Neural cell (in vitro differentiated cells): ENCODE results near the gene RNU6-9. TPM values are rescaled to one million over a fixed set of nuclear protein-coding genes. Genes with fewer than 3 reads are reported as not detected.

Source experiments
- H2AFZ ChIP-seq: fragments of 200-600, 300-800 bp; sonication (generic), shearing (Covaris generic); 2 replicates; pipeline ENCODE4 v1.6.0; 2014; ENCODE audit warnings: low read depth, mild to moderate bottlenecking, antibody characterized with exemption, low read length, moderate library complexity
- H3F3A ChIP-seq: fragments of 200-600 bp; shearing (Covaris generic); 2 replicates; pipeline ENCODE4 v1.6.1; 2016; ENCODE audit warnings: mild to moderate bottlenecking, moderate library complexity, mixed read lengths, antibody characterized with exemption, low read length; ENCODE audit not compliant: insufficient read depth, poor library complexity, severe bottlenecking
- H3K27ac ChIP-seq: fragments of 200-600, 300-800 bp; sonication (generic), shearing (Covaris generic); 2 replicates; pipeline ENCODE4 v1.5.1; 2014; ENCODE audit warnings: mild to moderate bottlenecking, low read length, moderate library complexity
- H3K27me3 ChIP-seq: fragments of 300-800, 200-600 bp; sonication (generic), shearing (Covaris generic); 2 replicates; pipeline ENCODE4 v1.6.0; 2014; ENCODE audit warnings: mild to moderate bottlenecking, low read depth, low read length, moderate library complexity; ENCODE audit not compliant: insufficient read depth
- H3K36me3 ChIP-seq: fragments of 300-800, 200-600 bp; sonication (generic), shearing (Covaris generic); 2 replicates; pipeline ENCODE4 v1.5.1; 2014; ENCODE audit warnings: mild to moderate bottlenecking, antibody characterized with exemption, low read length, moderate library complexity; ENCODE audit not compliant: insufficient read depth
- H3K4me2 ChIP-seq: fragments of 300-800, 200-600 bp; sonication (generic), shearing (Covaris generic); 2 replicates; pipeline ENCODE4 v1.6.0; 2014; ENCODE audit warnings: mild to moderate bottlenecking, low read length
- H3K4me3 ChIP-seq: fragments of 300-800, 200-600 bp; sonication (generic), shearing (Covaris generic); 2 replicates; pipeline ENCODE4 v1.5.1; 2014; ENCODE audit warnings: mild to moderate bottlenecking, low read length, moderate library complexity
- H3K79me2 ChIP-seq: fragments of 200-600 bp; shearing (Covaris generic); replicated peaks from 2 replicates; pipeline ENCODE4 v1.6.0; 2014; ENCODE audit warnings: mild to moderate bottlenecking, low read length, moderate library complexity; ENCODE audit not compliant: insufficient read depth
- H3K9ac ChIP-seq: fragments of 300-800, 200-600 bp; sonication (generic), shearing (Covaris generic); 2 replicates; pipeline ENCODE4 v1.6.1; 2016; ENCODE audit warnings: mild to moderate bottlenecking, low read length, mixed read lengths
- H3K9me2 ChIP-seq: fragments of 200-600 bp; shearing (Covaris generic); 2 replicates; pipeline ENCODE4 v1.6.1; 2016; ENCODE audit warnings: mild to moderate bottlenecking, low read length, mixed read lengths; ENCODE audit not compliant: insufficient read depth
- H3K9me3 ChIP-seq: fragments of 200-600, 300-800 bp; sonication (generic), shearing (Covaris generic); 2 replicates; pipeline ENCODE4 v1.6.1; 2016; ENCODE audit warnings: mild to moderate bottlenecking, mixed run types, low read length, moderate library complexity, mixed read lengths
- H4K20me1 ChIP-seq: fragments of 200-600 bp; shearing (Covaris generic); 2 replicates; pipeline ENCODE4 v1.6.1; 2016; ENCODE audit warnings: mild to moderate bottlenecking, mixed run types; ENCODE audit not compliant: insufficient read depth
- CTCF ChIP-seq: fragments of 450-650 bp; IDR thresholded peaks from 2 replicates; pipeline ENCODE4 v1.5.1; 2014; ENCODE audit warnings: antibody characterized with exemption, mild to moderate bottlenecking, moderate library complexity; ENCODE audit not compliant: poor library complexity, severe bottlenecking
- EP300 ChIP-seq: fragments of 450-650 bp; conservative IDR thresholded peaks from 2 replicates; pipeline ENCODE4 v1.6.1; 2014; ENCODE audit warnings: antibody characterized with exemption, mild to moderate bottlenecking, moderate library complexity; ENCODE audit not compliant: poor library complexity, severe bottlenecking
- EZH2 ChIP-seq: fragments of 200-600, 300-800 bp; shearing (Covaris generic), sonication (generic); IDR thresholded peaks from 2 replicates; pipeline ENCODE4 v1.6.1; 2014; ENCODE audit warnings: antibody characterized with exemption, low read length, borderline replicate concordance, mild to moderate bottlenecking; ENCODE audit not compliant: insufficient read depth, poor library complexity, severe bottlenecking
- MXI1 ChIP-seq: fragments of 450-650 bp; conservative IDR thresholded peaks from 2 replicates; pipeline ENCODE4 v1.6.1; 2014; ENCODE audit warnings: antibody characterized with exemption, mild to moderate bottlenecking; ENCODE audit not compliant: poor library complexity, severe bottlenecking
- POLR2AphosphoS5 ChIP-seq: IDR thresholded peaks from 2 replicates; pipeline ENCODE4 v1.6.1; 2012
- RAD21 ChIP-seq: fragments of 450-650 bp; conservative IDR thresholded peaks from 2 replicates; pipeline ENCODE4 v1.6.1; 2014; ENCODE audit warnings: antibody characterized with exemption, mild to moderate bottlenecking, moderate library complexity
- REST ChIP-seq: IDR thresholded peaks from 2 replicates; pipeline ENCODE4 v1.6.1; 2012; ENCODE audit warnings: borderline replicate concordance
- SMC3 ChIP-seq: fragments of 450-650 bp; conservative IDR thresholded peaks from 2 replicates; pipeline ENCODE4 v1.6.1; 2014; ENCODE audit warnings: antibody characterized with exemption, mild to moderate bottlenecking, moderate library complexity; ENCODE audit not compliant: poor library complexity
- TAF1 ChIP-seq: IDR thresholded peaks from 2 replicates; pipeline ENCODE4 v1.6.1; 2012; ENCODE audit warnings: low read depth
- polyA plus RNA-seq: library from polyadenylated mRNA; depleted of rRNA; stranded (reverse); fragments of >200 nt; gene quantifications from 2 replicates; pipeline ENCODE4 v1.2.3, GENCODE V29; 2014

RNU6-9 gene
- polyA plus RNA-seq, 1 donor from 2014 or later: not detected

GRCh38 chr19:871446-872265 lies 21.6 kb upstream of the RNU6-9 start:
- Histone ChIP-seq H3K9ac (no peak overlapping the region), H3K36me3 (no peaks in the 10 kb centered on the region), H3K9me3 (no peaks in the 10 kb centered on the region), H3K79me2 (no peaks in the 10 kb centered on the region), H3F3A (no peaks in the 10 kb centered on the region), H3K27me3 (no peaks in the 10 kb centered on the region), H3K4me2 (no peak overlapping the region), H3K9me2 (no peaks in the 10 kb centered on the region), H3K4me3 (no peak overlapping the region), H4K20me1 (no peaks in the 10 kb centered on the region), H2AFZ (no peak overlapping the region), H3K27ac (no peak overlapping the region)
- TF ChIP-seq TAF1: no peak

GRCh38 chr19:872266-872951 lies 20.9 kb upstream of the RNU6-9 start:
- Histone ChIP-seq H4K20me1 (no peaks in the 10 kb centered on the region), H3K9ac (no peak overlapping the region), H3K79me2 (no peaks in the 10 kb centered on the region), H3F3A (no peaks in the 10 kb centered on the region), H2AFZ (no peak overlapping the region), H3K4me2 (no peak overlapping the region), H3K36me3 (no peaks in the 10 kb centered on the region), H3K27me3 (no peaks in the 10 kb centered on the region), H3K4me3 (no peak overlapping the region), H3K9me3 (no peaks in the 10 kb centered on the region), H3K9me2 (no peaks in the 10 kb centered on the region), H3K27ac (no peak overlapping the region)
- TF ChIP-seq EZH2: no peak
- TF ChIP-seq REST: no peak
- TF ChIP-seq CTCF: no peak
- no peak for TF ChIP-seq SMC3

- H3K27ac ChIP-seq: no peak overlapping the region
- H2AFZ ChIP-seq: no peak overlapping the region
- H3K4me3 ChIP-seq: no peak overlapping the region
- no peaks in the 10 kb centered on the region for H4K20me1 ChIP-seq
- no peaks in the 10 kb centered on the region for H3K79me2 ChIP-seq
- no peaks in the 10 kb centered on the region for H3K36me3 ChIP-seq
- no peak overlapping the region for H3K4me2 ChIP-seq
- no peaks in the 10 kb centered on the region for H3K9me3 ChIP-seq
- H3K27me3 ChIP-seq: no peaks in the 10 kb centered on the region
- TF ChIP-seq SMC3: no peak
- TF ChIP-seq CTCF: no peak
- TF ChIP-seq POLR2AphosphoS5: no peak
- TF ChIP-seq RAD21: no peak
- no peak for TF ChIP-seq EP300
- no peak for TF ChIP-seq EZH2
- TF ChIP-seq REST: no peak
- no peak for TF ChIP-seq TAF1
- TF ChIP-seq MXI1: no peak
- no peaks in the 10 kb centered on the region for H3F3A ChIP-seq
- no peaks in the 10 kb centered on the region for H3K9me2 ChIP-seq
- no peak overlapping the region for H3K9ac ChIP-seq
Observed at GRCh38 chr19:873084-873483, 20.2 kb upstream of the RNU6-9 start.
